Measurements from ENCODE around the gene CMAS.

CMAS gene

GRCh38 chr12:22029491-22029890 is 16.5 kb upstream of the CMAS start:
- peaks cover 2% of the 10 kb centered on the region for H3K4me1 ChIP-seq (ENCODE audit: control insufficient read depth, insufficient read depth, low read length, unreplicated experiment)
- H2AFZ ChIP-seq (ENCODE audit: low read length, unreplicated experiment) = no peak overlapping the region
- no peaks in the 10 kb centered on the region for H3K27me3 ChIP-seq (ENCODE audit: insufficient read depth, low read length)
- no peak overlapping the region for H3K27ac ChIP-seq (ENCODE audit: low read depth, low read length)
- no peaks in the 10 kb centered on the region for H3K36me3 ChIP-seq (ENCODE audit: insufficient read depth, low read length)
- no peaks in the 10 kb centered on the region for H3K79me2 ChIP-seq (ENCODE audit: control insufficient read depth, insufficient read depth, low read length, unreplicated experiment)
- no peak overlapping the region for H3K4me3 ChIP-seq (ENCODE audit: low read depth, low read length)

- H3K4me3 ChIP-seq (ENCODE audit: low read depth, low read length) = no peak overlapping the region
- H3K79me2 ChIP-seq (ENCODE audit: control insufficient read depth, insufficient read depth, low read length, unreplicated experiment) = no peaks in the 10 kb centered on the region
- H3K4me1 ChIP-seq (ENCODE audit: control insufficient read depth, insufficient read depth, low read length, unreplicated experiment) = peaks cover 7% of the 10 kb centered on the region
- no peak overlapping the region for H2AFZ ChIP-seq (ENCODE audit: low read length, unreplicated experiment)
- no peaks in the 10 kb centered on the region for H3K27me3 ChIP-seq (ENCODE audit: insufficient read depth, low read length)
- no peaks in the 10 kb centered on the region for H3K36me3 ChIP-seq (ENCODE audit: insufficient read depth, low read length)
- H3K27ac ChIP-seq (ENCODE audit: low read depth, low read length) = no peak overlapping the region
Observed at GRCh38 chr12:22029991-22030390, 16.0 kb upstream of the CMAS start.

DNA sequence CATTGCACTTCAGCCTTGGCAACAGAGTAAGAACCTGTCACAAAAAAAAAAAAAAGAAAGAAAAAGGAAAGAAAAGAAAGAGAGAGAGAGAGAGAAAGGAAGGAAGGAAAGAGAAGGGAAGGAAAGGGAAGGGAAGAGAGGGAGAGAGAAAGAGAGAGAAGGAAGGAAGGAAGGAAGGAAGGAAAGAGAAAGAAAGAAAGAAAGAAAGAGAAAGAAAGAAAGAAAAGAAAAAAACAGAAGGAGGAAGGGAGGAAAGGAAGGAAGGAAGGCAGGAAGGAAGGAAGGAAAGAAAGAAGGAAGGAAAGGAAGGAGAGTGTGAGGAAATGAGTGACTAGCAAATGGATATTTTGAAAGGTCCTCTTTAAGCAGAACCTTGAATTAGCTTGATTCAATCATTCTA is 13.3 kb upstream of the CMAS start:
- Histone ChIP-seq H3K4me1 (ENCODE audit: control insufficient read depth, insufficient read depth, low read length, unreplicated experiment) (peaks cover 11% of the 10 kb centered on the region), H2AFZ (ENCODE audit: low read length, unreplicated experiment) (no peak overlapping the region), H3K4me3 (ENCODE audit: low read depth, low read length) (no peak overlapping the region), H3K27me3 (ENCODE audit: insufficient read depth, low read length) (no peaks in the 10 kb centered on the region), H3K27ac (ENCODE audit: low read depth, low read length) (no peak overlapping the region), H3K79me2 (ENCODE audit: control insufficient read depth, insufficient read depth, low read length, unreplicated experiment) (no peaks in the 10 kb centered on the region), H3K36me3 (ENCODE audit: insufficient read depth, low read length) (no peaks in the 10 kb centered on the region)

- Histone ChIP-seq H3K27ac (ENCODE audit: low read depth, low read length) (no peak overlapping the region), H2AFZ (ENCODE audit: low read length, unreplicated experiment) (peak overlapping the region; percentile 55), H3K36me3 (ENCODE audit: insufficient read depth, low read length) (no peaks in the 10 kb centered on the region), H3K27me3 (ENCODE audit: insufficient read depth, low read length) (no peaks in the 10 kb centered on the region), H3K79me2 (ENCODE audit: control insufficient read depth, insufficient read depth, low read length, unreplicated experiment) (no peaks in the 10 kb centered on the region), H3K4me1 (ENCODE audit: control insufficient read depth, insufficient read depth, low read length, unreplicated experiment) (peaks cover 11% of the 10 kb centered on the region), H3K4me3 (ENCODE audit: low read depth, low read length) (no peak overlapping the region)
Observed at GRCh38 chr12:22034709-22035506, 11.1 kb upstream of the CMAS start.

DNA sequence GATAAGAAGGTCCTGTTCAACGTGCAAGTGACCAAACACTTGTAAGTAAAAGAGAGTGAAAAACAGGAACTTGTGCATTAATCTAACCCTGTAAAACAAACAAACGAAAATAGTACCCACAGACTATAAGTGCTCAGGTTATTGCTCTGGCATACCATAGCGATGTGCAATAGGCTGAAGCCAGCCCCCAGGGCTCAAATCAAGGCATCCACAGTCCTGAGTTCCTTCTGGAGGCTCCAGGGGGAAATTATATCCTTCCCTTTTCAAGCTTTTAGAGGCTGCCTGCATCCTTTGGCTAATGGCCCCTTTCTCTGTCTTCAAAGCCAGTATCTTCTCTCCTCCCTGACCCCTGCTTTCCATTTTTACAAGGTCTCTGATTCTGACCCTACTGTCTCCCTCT is 8.1 kb upstream of the CMAS start:
- Histone ChIP-seq H3K36me3 (ENCODE audit: insufficient read depth, low read length) (no peaks in the 10 kb centered on the region), H3K4me1 (ENCODE audit: control insufficient read depth, insufficient read depth, low read length, unreplicated experiment) (peaks cover 20% of the 10 kb centered on the region)

DNA sequence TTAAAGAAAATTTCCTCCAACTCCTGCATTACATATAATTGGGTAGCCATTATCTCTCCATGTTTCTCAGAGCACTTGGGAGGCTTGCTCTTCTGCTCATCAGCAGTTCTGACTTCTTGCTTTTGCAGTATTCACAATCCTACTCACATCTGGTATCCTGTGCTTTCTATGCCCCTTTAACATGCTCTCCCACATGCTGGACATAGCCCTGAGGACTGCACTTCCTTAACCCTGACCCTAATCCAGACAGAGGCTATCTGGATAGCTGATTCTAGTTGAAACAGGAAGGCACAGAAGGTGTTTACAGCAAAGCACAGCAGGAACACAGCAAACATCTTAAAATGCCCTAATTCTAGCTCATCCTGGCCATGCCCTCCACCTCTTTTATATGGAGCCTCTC is 7.3 kb upstream of the CMAS start:
- Histone ChIP-seq H2AFZ (ENCODE audit: low read length, unreplicated experiment) (no peak overlapping the region), H3K36me3 (ENCODE audit: insufficient read depth, low read length) (no peaks in the 10 kb centered on the region), H3K4me1 (ENCODE audit: control insufficient read depth, insufficient read depth, low read length, unreplicated experiment) (peaks cover 20% of the 10 kb centered on the region), H3K79me2 (ENCODE audit: control insufficient read depth, insufficient read depth, low read length, unreplicated experiment) (no peaks in the 10 kb centered on the region), H3K27ac (ENCODE audit: low read depth, low read length) (no peak overlapping the region), H3K4me3 (ENCODE audit: low read depth, low read length) (no peak overlapping the region), H3K27me3 (ENCODE audit: insufficient read depth, low read length) (no peaks in the 10 kb centered on the region)

More for the DNA sequence above, 8.1 kb upstream of the CMAS start:
- Histone ChIP-seq H3K27me3 (ENCODE audit: insufficient read depth, low read length) (no peaks in the 10 kb centered on the region), H2AFZ (ENCODE audit: low read length, unreplicated experiment) (no peak overlapping the region), H3K27ac (ENCODE audit: low read depth, low read length) (no peak overlapping the region), H3K4me3 (ENCODE audit: low read depth, low read length) (no peak overlapping the region), H3K79me2 (ENCODE audit: control insufficient read depth, insufficient read depth, low read length, unreplicated experiment) (no peaks in the 10 kb centered on the region)

- Histone ChIP-seq H3K36me3 (ENCODE audit: insufficient read depth, low read length) (no peaks in the 10 kb centered on the region), H3K79me2 (ENCODE audit: control insufficient read depth, insufficient read depth, low read length, unreplicated experiment) (no peaks in the 10 kb centered on the region), H3K4me1 (ENCODE audit: control insufficient read depth, insufficient read depth, low read length, unreplicated experiment) (peaks cover 19% of the 10 kb centered on the region), H3K27ac (ENCODE audit: low read depth, low read length) (no peak overlapping the region), H3K4me3 (ENCODE audit: low read depth, low read length) (no peak overlapping the region), H3K27me3 (ENCODE audit: insufficient read depth, low read length) (no peaks in the 10 kb centered on the region), H2AFZ (ENCODE audit: low read length, unreplicated experiment) (no peak overlapping the region)
Observed at GRCh38 chr12:22039361-22039760, 6.7 kb upstream of the CMAS start.

DNA sequence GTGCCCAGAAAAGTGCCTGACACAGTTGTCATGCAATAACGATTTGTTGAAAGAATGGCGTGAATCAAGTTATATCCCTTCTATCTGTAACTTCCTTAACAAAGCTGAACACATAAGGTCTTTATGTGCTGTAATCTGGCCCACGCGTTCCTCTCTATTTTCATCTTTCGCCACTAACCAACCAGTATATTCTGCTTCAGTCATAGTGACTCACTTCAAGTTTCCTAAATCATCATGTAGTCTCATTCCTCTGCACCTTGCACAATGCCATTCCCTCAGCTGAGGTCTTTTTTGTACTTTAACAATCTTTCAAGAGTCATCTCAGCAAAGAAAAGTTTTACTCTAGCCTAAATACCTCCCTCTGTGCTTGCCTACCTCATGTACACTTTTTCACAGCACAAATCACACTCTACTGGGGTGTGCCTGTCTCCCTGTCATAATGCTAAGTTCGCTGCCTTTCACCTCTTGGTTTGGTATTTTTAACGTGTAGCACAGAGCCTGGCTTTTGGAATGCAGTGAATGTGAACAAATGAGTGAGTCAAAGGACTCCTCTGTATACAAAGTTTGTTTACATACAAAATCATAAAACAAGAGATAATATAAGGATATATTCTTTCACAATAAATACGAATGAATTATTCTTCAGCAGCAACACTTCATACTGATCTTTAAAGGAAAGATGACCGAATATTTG is 2.9 kb upstream of the CMAS start:
- Histone ChIP-seq H3K36me3 (ENCODE audit: insufficient read depth, low read length) (no peaks in the 10 kb centered on the region), H3K27ac (ENCODE audit: low read depth, low read length) (peak overlapping the region; percentile 33; the same call in 1 of the 2 replicates), H2AFZ (ENCODE audit: low read length, unreplicated experiment) (no peak overlapping the region), H3K79me2 (ENCODE audit: control insufficient read depth, insufficient read depth, low read length, unreplicated experiment) (peaks cover 19% of the 10 kb centered on the region), H3K27me3 (ENCODE audit: insufficient read depth, low read length) (no peaks in the 10 kb centered on the region), H3K4me1 (ENCODE audit: control insufficient read depth, insufficient read depth, low read length, unreplicated experiment) (peaks cover 20% of the 10 kb centered on the region), H3K4me3 (ENCODE audit: low read depth, low read length) (no peak overlapping the region)

DNA sequence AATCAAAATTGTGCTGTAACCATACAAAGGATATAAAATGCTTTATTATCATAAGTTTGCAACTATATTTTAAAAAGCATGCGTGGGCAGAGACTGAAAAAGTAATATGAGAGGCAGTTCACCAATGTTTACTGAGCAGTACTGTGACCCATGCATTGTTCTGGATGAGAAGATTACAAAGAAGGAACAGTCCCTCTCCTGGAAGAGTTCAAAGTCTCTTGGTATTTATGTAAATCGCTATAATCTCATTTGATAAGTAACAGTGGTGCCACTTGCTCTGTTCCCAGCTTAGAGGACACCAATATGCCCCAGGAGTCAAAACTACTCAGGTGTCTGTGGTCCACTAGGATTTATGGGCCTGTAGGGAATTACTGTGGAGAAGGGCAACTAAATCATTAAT is 2.1 kb upstream of the CMAS start:
- no peaks in the 10 kb centered on the region for H3K27me3 ChIP-seq (ENCODE audit: insufficient read depth, low read length)
- H3K4me3 ChIP-seq (ENCODE audit: low read depth, low read length) = no peak overlapping the region
- H3K36me3 ChIP-seq (ENCODE audit: insufficient read depth, low read length) = no peaks in the 10 kb centered on the region
- peaks cover 28% of the 10 kb centered on the region for H3K79me2 ChIP-seq (ENCODE audit: control insufficient read depth, insufficient read depth, low read length, unreplicated experiment)
- peaks cover 25% of the 10 kb centered on the region for H3K4me1 ChIP-seq (ENCODE audit: control insufficient read depth, insufficient read depth, low read length, unreplicated experiment)
- no peak overlapping the region for H3K27ac ChIP-seq (ENCODE audit: low read depth, low read length)
- no peak overlapping the region for H2AFZ ChIP-seq (ENCODE audit: low read length, unreplicated experiment)

- no peaks in the 10 kb centered on the region for H3K27me3 ChIP-seq (ENCODE audit: insufficient read depth, low read length)
- no peak overlapping the region for H3K4me3 ChIP-seq (ENCODE audit: low read depth, low read length)
- peaks cover 25% of the 10 kb centered on the region for H3K4me1 ChIP-seq (ENCODE audit: control insufficient read depth, insufficient read depth, low read length, unreplicated experiment)
- H2AFZ ChIP-seq (ENCODE audit: low read length, unreplicated experiment) = no peak overlapping the region
- no peak overlapping the region for H3K27ac ChIP-seq (ENCODE audit: low read depth, low read length)
- H3K79me2 ChIP-seq (ENCODE audit: control insufficient read depth, insufficient read depth, low read length, unreplicated experiment) = peaks cover 32% of the 10 kb centered on the region
- peaks cover 4% of the 10 kb centered on the region; the same call in 1 of the 2 replicates for H3K36me3 ChIP-seq (ENCODE audit: insufficient read depth, low read length)
Observed at GRCh38 chr12:22044391-22044790, 1.6 kb upstream of the CMAS start.

DNA sequence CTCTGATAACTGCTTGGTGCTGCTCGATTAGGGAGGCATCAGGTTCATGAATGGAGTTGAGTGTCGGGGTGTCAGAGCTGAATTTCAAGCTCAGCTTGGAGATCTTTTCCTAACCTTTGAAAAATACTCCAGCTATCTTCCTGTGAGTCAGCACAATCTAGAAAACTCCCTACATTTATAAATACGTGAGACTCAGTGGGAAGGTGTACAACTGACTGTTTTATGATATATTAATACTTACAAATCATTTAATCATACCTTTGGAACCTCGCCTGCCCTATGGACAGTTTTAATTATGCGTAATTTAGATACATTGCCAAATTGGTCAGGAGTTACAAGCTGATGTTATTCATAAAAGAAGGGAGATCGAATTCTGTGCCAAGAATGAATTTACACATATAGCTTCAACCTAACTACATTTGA is 961 bp downstream of the CMAS start:
- Histone ChIP-seq H3K4me3 (ENCODE audit: low read depth, low read length) (peak overlapping the region; percentile 96), H3K36me3 (ENCODE audit: insufficient read depth, low read length) (peaks cover 7% of the 10 kb centered on the region; the same call in 1 of the 2 replicates), H3K79me2 (ENCODE audit: control insufficient read depth, insufficient read depth, low read length, unreplicated experiment) (peaks cover 55% of the 10 kb centered on the region), H3K27ac (ENCODE audit: low read depth, low read length) (peak overlapping the region; percentile 61), H3K4me1 (ENCODE audit: control insufficient read depth, insufficient read depth, low read length, unreplicated experiment) (peaks cover 25% of the 10 kb centered on the region), H3K27me3 (ENCODE audit: insufficient read depth, low read length) (no peaks in the 10 kb centered on the region), H2AFZ (ENCODE audit: low read length, unreplicated experiment) (peak overlapping the region; percentile 94)
